GM12873 (cell line): ENCODE measurements around the gene PWWP2A.

Experiments used
- CTCF ChIP-seq: IDR thresholded peaks from 2 replicates; pipeline ENCODE4 v1.5.1; 2012; ENCODE audit warnings: low read depth, mild to moderate bottlenecking, moderate library complexity, low read length, control low read depth; ENCODE audit not compliant: insufficient read depth; ENCODE audit errors: missing control alignments

Gene PWWP2A

GRCh38 chr5:160150381-160150780 lies 31.1 kb upstream of the PWWP2A start:
- TF ChIP-seq CTCF = no peak

GRCh38 chr5:160134332-160134731 lies 15.1 kb upstream of the PWWP2A start:
- TF ChIP-seq CTCF = no peak

GRCh38 chr5:160133918-160134304 lies 14.7 kb upstream of the PWWP2A start:
- TF ChIP-seq CTCF = no peak

GRCh38 chr5:160133071-160133917 lies 14.0 kb upstream of the PWWP2A start:
- no peak for TF ChIP-seq CTCF

GRCh38 chr5:160129841-160130240 lies 10.6 kb upstream of the PWWP2A start:
- TF ChIP-seq CTCF = no peak

- TF ChIP-seq CTCF = no peak
Observed at GRCh38 chr5:160128632-160129031, 9.4 kb upstream of the PWWP2A start.

- TF ChIP-seq CTCF = no peak
Observed at GRCh38 chr5:160119905-160120266, 636 bp upstream of the PWWP2A start.
